ENCODE measurements around the gene HAUS7. TPM values are rescaled to one million over a fixed set of nuclear protein-coding genes. Genes with fewer than 3 reads are reported as not detected.
"Not testable (repeated sequence)": the region's sequence is repeated elsewhere in the genome, so short reads cannot be mapped to it uniquely, and the experiment has no call there.

Gene HAUS7
- polyA plus RNA-seq, 4 donors, result 20.5 to 25.8 (median 25.5) TPM

GRCh38 chrX:153412746-153413720 lies 57.3 kb downstream of the HAUS7 start:
- DNase-seq (ENCODE audit: low read depth in 4 of 4, low spot score in 3 of 4), result no peak

- no peak for DNase-seq (ENCODE audit: low read depth in 4 of 4, low spot score in 3 of 4)
Measured at GRCh38 chrX:153411988-153412574, 58.3 kb downstream of the HAUS7 start.

GRCh38 chrX:153411255-153411987 lies 59.0 kb downstream of the HAUS7 start, which contains the start of gene ZFP92:
Gene ZFP92, plus strand, starts transcription at chrX:153411472. Its CDS starts 6,851 bp downstream, at chrX:153418323.
- DNase-seq (ENCODE audit: low read depth in 4 of 4, low spot score in 3 of 4), result no peak

GRCh38 chrX:153410888-153411254 lies 59.5 kb downstream of the HAUS7 start:
- no peak for DNase-seq (ENCODE audit: low read depth in 4 of 4, low spot score in 3 of 4)

- DNase-seq (ENCODE audit: low read depth in 4 of 4, low spot score in 3 of 4), result no peak
Measured at GRCh38 chrX:153410373-153410772, 60.0 kb downstream of the HAUS7 start.

GRCh38 chrX:153409414-153410101 lies 60.8 kb downstream of the HAUS7 start:
- DNase-seq (ENCODE audit: low read depth in 4 of 4, low spot score in 3 of 4), result no peak

- no peak for DNase-seq (ENCODE audit: low read depth in 4 of 4, low spot score in 3 of 4)
Measured at GRCh38 chrX:153408871-153409351, 61.5 kb downstream of the HAUS7 start.

- DNase-seq (ENCODE audit: low read depth in 4 of 4, low spot score in 3 of 4), result no peak
Measured at GRCh38 chrX:153408221-153408721, 62.1 kb downstream of the HAUS7 start.

GRCh38 chrX:153407736-153408135 lies 62.6 kb downstream of the HAUS7 start:
- DNase-seq (ENCODE audit: low read depth in 4 of 4, low spot score in 3 of 4), result no peak

- DNase-seq (ENCODE audit: low read depth in 4 of 4, low spot score in 3 of 4), result no peak
Measured at GRCh38 chrX:153406903-153407302, 63.5 kb downstream of the HAUS7 start.

- DNase-seq (ENCODE audit: low read depth in 4 of 4, low spot score in 3 of 4), result no peak
Measured at GRCh38 chrX:153406011-153406410, 64.4 kb downstream of the HAUS7 start.

- DNase-seq (ENCODE audit: low read depth in 4 of 4, low spot score in 3 of 4), result no peak
Measured at GRCh38 chrX:153405426-153405825, 65.0 kb downstream of the HAUS7 start.

GRCh38 chrX:153404333-153404732 lies 66.0 kb downstream of the HAUS7 start:
- DNase-seq (ENCODE audit: low read depth in 4 of 4, low spot score in 3 of 4), result not testable (repeated sequence)

- DNase-seq (ENCODE audit: low read depth in 4 of 4, low spot score in 3 of 4), result no peak
Measured at GRCh38 chrX:153401133-153401764, 69.1 kb downstream of the HAUS7 start, which contains the start of gene PNMA6E. Gene PNMA6E, minus strand, starts transcription at chrX:153401350. Its CDS starts 2,501 bp downstream, at chrX:153398849.

- no peak for DNase-seq (ENCODE audit: low read depth in 4 of 4, low spot score in 3 of 4)
Measured at GRCh38 chrX:153400146-153401132, 69.9 kb downstream of the HAUS7 start.

GRCh38 chrX:153398275-153398960 lies 72.0 kb downstream of the HAUS7 start:
- no peak for DNase-seq (ENCODE audit: low read depth in 4 of 4, low spot score in 3 of 4)
